HG02798 (cell line): Measurements from ENCODE around the gene PRICKLE2.
A peak's percentile ranks its signal among the peaks of the same experiment; 100 is the strongest.

Experiments used
- ATAC-seq: cut with Tn5 transposase; IDR thresholded peaks from one replicate; pipeline ENCODE4 v1.9.1; 2021; ENCODE audit warnings: mild to moderate bottlenecking; ENCODE audit not compliant: unreplicated experiment, poor library complexity

Gene PRICKLE2

GRCh38 chr3:64163019-64163754, 62.1 kb downstream of the PRICKLE2 start:
- peak; percentile 40 for ATAC-seq

- no peak for ATAC-seq
These were observed 63.7 kb downstream of the PRICKLE2 start for GRCh38 chr3:64161481-64161952.

- ATAC-seq, result no peak
These were observed 65.1 kb downstream of the PRICKLE2 start for GRCh38 chr3:64160000-64160695.

GRCh38 chr3:64158334-64158733, 66.9 kb downstream of the PRICKLE2 start:
- ATAC-seq, result no peak

GRCh38 chr3:64157150-64158035, 67.9 kb downstream of the PRICKLE2 start:
- ATAC-seq, result no peak

GRCh38 chr3:64155328-64155727, 69.9 kb downstream of the PRICKLE2 start:
- no peak for ATAC-seq

- no peak for ATAC-seq
These were observed 72.4 kb downstream of the PRICKLE2 start for GRCh38 chr3:64152676-64153466.

GRCh38 chr3:64152086-64152485, 73.2 kb downstream of the PRICKLE2 start:
- no peak for ATAC-seq

GRCh38 chr3:64151342-64151871, 73.9 kb downstream of the PRICKLE2 start:
- ATAC-seq, result no peak

- no peak for ATAC-seq
These were observed 74.6 kb downstream of the PRICKLE2 start for GRCh38 chr3:64150623-64151207.

GRCh38 chr3:64149886-64150285, 75.4 kb downstream of the PRICKLE2 start:
- no peak for ATAC-seq

GRCh38 chr3:64148955-64149653, 76.2 kb downstream of the PRICKLE2 start:
- no peak for ATAC-seq

GRCh38 chr3:64147211-64147610, 78.1 kb downstream of the PRICKLE2 start:
- ATAC-seq, result no peak

- ATAC-seq, result no peak
These were observed 79.8 kb downstream of the PRICKLE2 start for GRCh38 chr3:64145438-64145837.

- ATAC-seq, result no peak
These were observed 80.9 kb downstream of the PRICKLE2 start for GRCh38 chr3:64144241-64144900.

GRCh38 chr3:64143409-64144130, 81.7 kb downstream of the PRICKLE2 start:
- no peak for ATAC-seq

- no peak for ATAC-seq
These were observed 83.8 kb downstream of the PRICKLE2 start for GRCh38 chr3:64141476-64141875.

GRCh38 chr3:64140651-64141050, 84.6 kb downstream of the PRICKLE2 start:
- no peak for ATAC-seq
